Keratinocyte (primary cell): ENCODE measurements around the gene PPP1R3D. TPM values are rescaled to one million over a fixed set of nuclear protein-coding genes. Genes with fewer than 3 reads are reported as not detected.

Experiments
- DNase-seq: peaks from one replicate; pipeline ENCODE4 v3.0.0-alpha.2; 2011; ENCODE audit warnings: low read depth, missing footprints, low spot score
- FAIRE-seq: peaks from 2 replicates; lab custom pipeline; 2011; peaks lifted over from hg19 to GRCh38; lab: Jason Lieb, UNC
- H2AFZ ChIP-seq: 2 replicates; pipeline ENCODE4 v1.6.0; 2012; ENCODE audit warnings: low read length, control low read depth, inconsistent platforms; ENCODE audit not compliant: control insufficient read depth
- H3K27ac ChIP-seq: 2 replicates; pipeline ENCODE4 v1.5.1; 2011; ENCODE audit warnings: low read length; ENCODE audit not compliant: control insufficient read depth, insufficient read depth
- H3K27me3 ChIP-seq: 3 replicates; pipeline ENCODE4 v1.6.0; 2011; ENCODE audit warnings: low read length; ENCODE audit not compliant: control insufficient read depth, insufficient read depth; ENCODE audit errors: extremely low read depth
- H3K36me3 ChIP-seq, 2 experiments: 2 replicates in 1 of 2; 3 replicates in 1 of 2; pipeline ENCODE4 v1.5.1; 2011; ENCODE audit warnings: low read length in 2 of 2, mild to moderate bottlenecking in 1 of 2; ENCODE audit not compliant: control insufficient read depth in 2 of 2, insufficient read depth in 2 of 2; ENCODE audit errors: extremely low read depth in 1 of 2
- H3K4me1 ChIP-seq: 3 replicates; pipeline ENCODE4 v1.5.1; 2011; ENCODE audit warnings: low read length; ENCODE audit not compliant: control insufficient read depth, insufficient read depth; ENCODE audit errors: extremely low read depth
- H3K4me2 ChIP-seq: 3 replicates; pipeline ENCODE4 v1.6.0; 2011; ENCODE audit warnings: low read depth, low read length; ENCODE audit not compliant: control insufficient read depth, insufficient read depth; ENCODE audit errors: extremely low read depth
- H3K4me3 ChIP-seq, 3 experiments: fragments of 200-600 bp in 1 of 3; sonication (generic) in 1 of 3; 2 replicates in 2 of 3; 3 replicates in 1 of 3; pipeline ENCODE4 v1.5.1; 2011 to 2016; ENCODE audit warnings: low read length in 3 of 3, mild to moderate bottlenecking in 3 of 3, control low read depth in 2 of 3, inconsistent platforms in 1 of 3, low read depth in 1 of 3, mixed read lengths in 1 of 3, mixed run types in 1 of 3, moderate library complexity in 1 of 3; ENCODE audit not compliant: control insufficient read depth in 2 of 3, insufficient read depth in 2 of 3; ENCODE audit errors: extremely low read depth in 1 of 3
- H3K79me2 ChIP-seq: 2 replicates; pipeline ENCODE4 v1.6.0; 2012; ENCODE audit warnings: low read length; ENCODE audit not compliant: control insufficient read depth, insufficient read depth
- H3K9ac ChIP-seq: 3 replicates; pipeline ENCODE4 v1.6.0; 2011; ENCODE audit warnings: low read length; ENCODE audit not compliant: control insufficient read depth, insufficient read depth; ENCODE audit errors: extremely low read depth
- H3K9me1 ChIP-seq: 3 replicates; pipeline ENCODE4 v1.6.0; 2011; ENCODE audit warnings: low read length; ENCODE audit not compliant: control insufficient read depth, insufficient read depth; ENCODE audit errors: extremely low read depth
- H3K9me3 ChIP-seq: 2 replicates; pipeline ENCODE4 v1.5.1; 2012; ENCODE audit warnings: low read depth, low read length; ENCODE audit not compliant: control insufficient read depth
- H4K20me1 ChIP-seq: 3 replicates; pipeline ENCODE4 v1.6.0; 2011; ENCODE audit warnings: low read length; ENCODE audit not compliant: control insufficient read depth, insufficient read depth; ENCODE audit errors: extremely low read depth
- CTCF ChIP-seq, 3 experiments: IDR thresholded peaks in 1 of 3; conservative IDR thresholded peaks in 1 of 3; optimal IDR thresholded peaks in 1 of 3; 2 replicates in 2 of 3; 3 replicates in 1 of 3; pipeline versions ENCODE3 to v1.5.1; 2011; ENCODE audit warnings: low read length in 3 of 3, mild to moderate bottlenecking in 3 of 3, moderate library complexity in 2 of 3, control low read depth in 1 of 3, inconsistent platforms in 1 of 3; ENCODE audit not compliant: insufficient read depth in 2 of 3; ENCODE audit errors: extremely low read depth in 1 of 3
- EZH2 ChIP-seq: IDR thresholded peaks from one replicate; pipeline ENCODE4 v1.6.1; 2012; ENCODE audit warnings: inconsistent platforms, mild to moderate bottlenecking, low read length, moderate library complexity
- dilution Hi-C: fragments of 300-500 bp; cut with MboI; formaldehyde crosslinking; loops from one replicate; pipeline ENCODE4 v1.7.0; 2020; ENCODE audit warnings: low sequenced_read_pairs; ENCODE audit not compliant: extremely low pct_ligation_motif_present
- polyA plus RNA-seq, 5 experiments: library from polyadenylated mRNA; depleted of rRNA in 3 of 5; stranded (reverse) in 3 of 5; stranded (forward) in 1 of 5; unstranded in 1 of 5; fragments of >200 nt; gene quantifications; 1 replicate in 1 of 5; 2 replicates in 3 of 5; 3 replicates in 1 of 5; pipeline versions ENCODE4 v1.2.1 to v1.2.3, GENCODE V29; 2011 to 2012; ENCODE audit warnings: missing spikeins in 2 of 5, low read depth in 1 of 5, low replicate concordance in 1 of 5

PPP1R3D gene
- polyA plus RNA-seq, 1 donor (not counting 4 experiments of a cell fraction or from before 2014, with no cell fraction given), result 2.8 TPM

DNA sequence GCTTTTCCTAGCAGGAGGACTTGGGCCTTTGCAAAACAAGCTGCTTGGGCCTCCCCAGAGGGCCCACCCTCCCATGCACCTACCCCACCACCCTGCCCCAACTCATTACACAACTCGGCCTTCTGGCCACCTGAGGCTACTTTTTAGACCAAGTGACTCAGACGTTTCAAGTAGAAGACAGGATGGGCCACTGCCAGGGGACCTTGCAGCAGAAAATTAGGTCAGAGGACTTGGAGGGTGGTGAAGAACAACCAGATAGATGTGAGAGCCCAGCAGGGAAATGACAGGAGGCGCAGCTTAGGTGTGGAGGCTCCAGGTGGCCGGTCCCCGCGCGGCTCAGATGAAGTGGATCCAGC, 1.4 kb downstream of the PPP1R3D start:
- Histone ChIP-seq H2AFZ (no peak overlapping the region), H3K79me2 (peaks cover 24% of the 10 kb centered on the region), H3K4me2 (peak overlapping the region; percentile 79), H3K36me3 (no peaks in the 10 kb centered on the region), H3K4me3 (peak overlapping the region; percentile 60 to 68 (median 63)), H3K9ac (no peak overlapping the region), H3K4me1 (peaks cover 36% of the 10 kb centered on the region), H4K20me1 (no peaks in the 10 kb centered on the region), H3K27me3 (no peaks in the 10 kb centered on the region), H3K27ac (no peak overlapping the region), H3K9me1 (no peaks in the 10 kb centered on the region), H3K9me3 (no peaks in the 10 kb centered on the region)
- TF ChIP-seq EZH2 (no peak), CTCF (optimal IDR thresholded peaks at IDR 0.05 in 1 of 3, IDR thresholded peaks at IDR 0.05 in 1 of 3, conservative IDR thresholded peaks at IDR 0.05 in 1 of 3; ENCODE audit: extremely low read depth in 1 of 3, insufficient read depth in 2 of 3, low read length in 3 of 3) (no peak)
- DNase-seq (no peak), FAIRE-seq (no peak)
- dilution Hi-C loops, result no loop called here

DNA sequence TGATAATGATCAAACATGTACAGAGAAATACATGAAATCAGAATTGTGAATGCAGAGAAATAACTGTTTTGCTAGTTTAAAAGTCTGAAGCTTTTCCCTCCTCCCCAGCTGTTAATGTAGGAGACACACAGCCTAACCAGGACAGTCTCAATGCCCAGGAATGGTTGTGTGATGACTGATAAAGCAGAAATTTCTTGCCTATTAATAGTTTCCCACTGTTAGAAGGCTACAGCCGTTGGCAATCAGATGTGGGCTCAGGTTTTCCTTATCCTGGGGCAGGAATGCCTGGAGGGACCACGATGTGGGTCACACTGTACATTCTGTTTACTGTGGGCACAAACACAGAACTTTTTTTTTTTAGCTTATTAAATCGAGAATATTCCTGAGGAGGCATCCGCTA, 1.9 kb downstream of the PPP1R3D start:
- Histone ChIP-seq H4K20me1 (no peaks in the 10 kb centered on the region), H3K79me2 (peaks cover 24% of the 10 kb centered on the region), H2AFZ (no peak overlapping the region), H3K4me1 (peaks cover 36% of the 10 kb centered on the region), H3K27ac (peak overlapping the region; percentile 8), H3K9me1 (no peaks in the 10 kb centered on the region), H3K27me3 (no peaks in the 10 kb centered on the region), H3K4me3 (peak overlapping the region in 2 of 3 experiments; percentile 63 to 68), H3K36me3 (no peaks in the 10 kb centered on the region), H3K4me2 (peak overlapping the region; percentile 79), H3K9ac (no peak overlapping the region), H3K9me3 (no peaks in the 10 kb centered on the region)
- DNase-seq (no peak), FAIRE-seq (peak; percentile 41)
- no peak for TF ChIP-seq CTCF (optimal IDR thresholded peaks at IDR 0.05 in 1 of 3, IDR thresholded peaks at IDR 0.05 in 1 of 3, conservative IDR thresholded peaks at IDR 0.05 in 1 of 3; ENCODE audit: extremely low read depth in 1 of 3, insufficient read depth in 2 of 3, low read length in 3 of 3)
- dilution Hi-C loops, result no loop called here
